ENCODE data around the gene STK4. TPM values are rescaled to one million over a fixed set of nuclear protein-coding genes. Genes with fewer than 3 reads are reported as not detected.

The STK4 gene
- total and polyA plus RNA-seq, 2 of the 4 experiments (the other 2 are of a cell fraction), result 10.2 to 22.2 TPM

DNA sequence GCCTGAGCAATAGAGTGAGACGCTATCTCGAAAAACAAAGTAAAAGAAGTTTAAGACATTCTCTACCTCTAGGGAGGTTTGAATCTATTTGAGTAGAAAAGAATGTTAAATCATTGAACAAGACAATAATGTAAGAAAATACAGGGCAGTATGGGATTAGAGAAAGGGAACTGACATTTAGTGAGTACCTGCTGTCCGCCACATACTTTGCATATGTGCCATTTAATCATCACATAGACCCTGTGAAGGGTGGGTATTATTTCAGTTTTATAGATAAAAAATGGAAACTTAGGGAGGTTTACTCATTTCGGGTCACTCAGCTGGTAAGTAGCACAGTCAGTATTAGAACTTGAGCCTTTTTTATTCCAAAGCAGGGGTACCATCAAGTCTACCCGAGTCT, 31.4 kb downstream of the STK4 start:
- no peaks in the 10 kb centered on the region for H3K9me1 ChIP-seq (ENCODE audit: insufficient read depth, low read length)
- no peak overlapping the region for H2BK20ac ChIP-seq (ENCODE audit: low read depth, low read length)
- no peak for ATAC-seq (ENCODE audit: low read depth)
- POLR2A ChIA-PET (ENCODE audit: unreplicated experiment), result no interaction called here
- TF ChIP-seq RCOR1 (IDR thresholded peaks at IDR 0.05; ENCODE audit: insufficient replicate concordance, low read length) (no peak), FOS (IDR thresholded peaks at IDR 0.05; ENCODE audit: low read depth, low read length) (no peak), CTCF (conservative IDR thresholded peaks at IDR 0.05; ENCODE audit: low read depth, low read length) (no peak), POLR2A (IDR thresholded peaks at IDR 0.05; ENCODE audit: low read depth, low read length) (no peak), SMC3 (IDR thresholded peaks at IDR 0.05; ENCODE audit: low read depth, low read length) (no peak), ELK1 (IDR thresholded peaks at IDR 0.05; ENCODE audit: borderline replicate concordance, low read depth, low read length) (no peak)
- no peaks in the 10 kb centered on the region for H4K20me1 ChIP-seq (ENCODE audit: insufficient read depth, low read length)
- no peak overlapping the region for H4K91ac ChIP-seq (ENCODE audit: insufficient read depth, low read depth, low read length)
- dilution Hi-C loops (cut with HindIII; ENCODE audit: low sequenced_read_pairs, unreplicated experiment), result no loop called here
- H4K8ac ChIP-seq (ENCODE audit: low read depth in 2 of 2, low read length in 2 of 2), result no peak overlapping the region
- H3K56ac ChIP-seq (ENCODE audit: extremely low read depth, insufficient read depth, low read length), result no peak overlapping the region
- no peak overlapping the region for H2BK15ac ChIP-seq (ENCODE audit: low read depth, low read length)
- H3K79me1 ChIP-seq (ENCODE audit: low read depth in 1 of 2, low read length in 2 of 2), result peaks cover 4 to 13% of the 10 kb centered on the region in 2 experiments; a peak in 3 of 4 replicates
- no peak overlapping the region for H2AK9ac ChIP-seq (replicated peaks; ENCODE audit: low read depth, low read length, poor library complexity)
- no peak overlapping the region for H3K27ac ChIP-seq (ENCODE audit: insufficient read depth, low read length)
- no peak overlapping the region for H2BK120ac ChIP-seq (ENCODE audit: low read depth, low read length)
- no peak overlapping the region for H3K14ac ChIP-seq (replicated peaks; ENCODE audit: low read depth, low read length)
- H4K5ac ChIP-seq (ENCODE audit: low read depth, low read length), result no peak overlapping the region
- H3K18ac ChIP-seq (ENCODE audit: low read depth, low read length), result no peak overlapping the region
- no peak overlapping the region for H3K4ac ChIP-seq (ENCODE audit: low read depth, low read length)
- DNase-seq, result no peak
- no TSS peak for BruUV-seq (replicated peaks)
- intact Hi-C loops (cut with micrococcal nuclease), result no loop called here
- H3K23ac ChIP-seq (ENCODE audit: low read depth, low read length), result no peak overlapping the region
- peaks cover 26% of the 10 kb centered on the region for H3K36me3 ChIP-seq (ENCODE audit: control insufficient read depth, insufficient read depth, low read length)
- H3K27me3 ChIP-seq (ENCODE audit: control insufficient read depth, insufficient read depth, low read length), result no peaks in the 10 kb centered on the region
- CTCF ChIA-PET, result interaction anchor here (1.0 kb wide), 1 partner anchor 10 kb away, joined by 3 read pairs; no protein-coding TSS in a partner anchor
- H3K4me2 ChIP-seq (ENCODE audit: low read depth, low read length), result no peak overlapping the region
- H2AK5ac ChIP-seq (ENCODE audit: low read depth, low read length), result no peak overlapping the region
- H3K9ac ChIP-seq (ENCODE audit: low read depth, low read length), result no peak overlapping the region
- WGBS, 2 experiments (ENCODE audit: extremely low coverage in 2 of 2, insufficient read length in 1 of 2), result 100% methylated on average over 1 of the region's 5 CpGs; no CpG with 5 or more reads in 1 of the 2 experiments
- in situ Hi-C loops (cut with MboI; ENCODE audit: low sequenced_read_pairs), result no loop called here
- H3K4me3 ChIP-seq (ENCODE audit: insufficient read depth, low read depth, low read length), result no peak overlapping the region
- no peaks in the 10 kb centered on the region for H3K9me3 ChIP-seq (ENCODE audit: control insufficient read depth, insufficient read depth, low read length)
- peaks cover 3% of the 10 kb centered on the region; the same call in 1 of the 2 replicates for H3K4me1 ChIP-seq (ENCODE audit: control insufficient read depth, insufficient read depth, low read length)
- H2AFZ ChIP-seq (replicated peaks; ENCODE audit: low read length, poor library complexity), result no peak overlapping the region
- H2BK5ac ChIP-seq (ENCODE audit: low read depth, low read length, poor library complexity, severe bottlenecking), result no peak overlapping the region
